NK-92 (cell line): ENCODE results near the gene MARS1.
A peak's percentile ranks its signal among the peaks of the same experiment; 100 is the strongest.
"Not testable (repeated sequence)": the region's sequence is repeated elsewhere in the genome, so short reads cannot be mapped to it uniquely, and the experiment has no call there.

Experiments used
- DNase-seq: peaks from one replicate; lab custom pipeline; 2025; ENCODE audit not compliant: unreplicated experiment; lab: John Stamatoyannopoulos, UW

The MARS1 gene

GRCh38 chr12:57515408-57515933 is 27.6 kb downstream of the MARS1 start:
- no peak for DNase-seq

GRCh38 chr12:57515934-57516541 is 28.2 kb downstream of the MARS1 start:
- no peak for DNase-seq

GRCh38 chr12:57516617-57517153 is 28.8 kb downstream of the MARS1 start:
- no peak for DNase-seq

GRCh38 chr12:57517187-57517586 is 29.3 kb downstream of the MARS1 start:
- DNase-seq: no peak

GRCh38 chr12:57517718-57518117 is 29.9 kb downstream of the MARS1 start:
- DNase-seq: not testable (repeated sequence)

GRCh38 chr12:57518176-57518919 is 30.5 kb downstream of the MARS1 start:
- DNase-seq: no peak

- no peak for DNase-seq
Observed at GRCh38 chr12:57518920-57519795, 31.3 kb downstream of the MARS1 start.

- no peak for DNase-seq
Observed at GRCh38 chr12:57519796-57520052, 31.9 kb downstream of the MARS1 start.

GRCh38 chr12:57520053-57520818 is 32.4 kb downstream of the MARS1 start, which contains the start of gene DDIT3:
Gene DDIT3 (minus strand): TSS chr12:57520514. CDS start chr12:57517406, 3,108 bp downstream.
- DNase-seq: peak; percentile 96

- no peak for DNase-seq
Observed at GRCh38 chr12:57521525-57522010, 33.7 kb downstream of the MARS1 start.

GRCh38 chr12:57522011-57522886 is 34.4 kb downstream of the MARS1 start, which contains the start of gene MBD6:
Gene MBD6 (plus strand): TSS chr12:57522824. CDS start chr12:57524304, 1,480 bp downstream.
- peak; percentile 44 for DNase-seq

GRCh38 chr12:57522887-57523705 is 35.2 kb downstream of the MARS1 start:
- DNase-seq: no peak

GRCh38 chr12:57523706-57524614 is 36.1 kb downstream of the MARS1 start:
- DNase-seq: no peak

GRCh38 chr12:57524814-57525614 is 37.1 kb downstream of the MARS1 start:
- DNase-seq: no peak

- DNase-seq: no peak
Observed at GRCh38 chr12:57525615-57526383, 37.9 kb downstream of the MARS1 start.
